DMS 273 (cell line): ENCODE results near the gene SLC45A3.

Experiments used
- DNase-seq: peaks from one replicate; lab custom pipeline; 2025; ENCODE audit not compliant: unreplicated experiment; lab: John Stamatoyannopoulos, UW

SLC45A3 gene

DNA sequence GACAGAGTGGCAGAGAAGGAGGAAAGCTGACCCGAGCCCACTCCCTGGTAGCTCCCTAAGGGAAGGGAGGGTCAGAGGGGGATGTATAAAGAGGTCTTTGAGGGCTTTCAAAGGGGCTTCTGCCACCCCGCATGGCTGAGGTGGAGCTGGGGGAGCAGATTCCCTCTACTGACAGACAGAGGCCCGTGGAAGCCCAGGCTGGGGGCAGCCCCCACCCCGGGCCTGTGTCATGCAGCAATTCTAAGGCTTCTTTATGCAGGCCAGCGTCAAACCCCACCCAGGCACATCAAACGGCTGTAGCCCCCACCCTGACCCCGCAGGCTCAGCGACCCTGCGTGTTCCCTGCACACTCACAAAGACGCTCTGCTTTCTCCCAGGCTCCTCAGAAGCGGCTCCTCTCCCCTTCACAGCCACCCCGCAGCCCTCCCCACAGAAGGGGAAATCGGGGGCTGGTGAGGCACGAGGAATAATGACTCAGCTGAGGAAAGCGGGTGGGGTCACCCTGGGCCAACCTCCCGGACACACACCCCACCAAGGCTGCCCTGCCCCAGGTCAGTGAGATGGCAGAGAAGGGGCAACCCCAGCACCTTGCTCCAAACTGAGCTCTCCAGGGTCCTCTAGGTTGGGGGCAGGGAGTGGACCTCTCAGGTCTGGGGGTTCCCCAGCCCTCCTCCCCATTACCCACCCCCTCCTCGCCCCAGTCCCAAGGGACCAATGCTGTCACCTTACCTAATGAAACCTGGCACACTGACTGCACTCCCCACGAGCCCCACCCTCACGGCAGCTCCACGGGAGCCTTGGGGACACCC, 10.8 kb downstream of the SLC45A3 start:
- DNase-seq = no peak

DNA sequence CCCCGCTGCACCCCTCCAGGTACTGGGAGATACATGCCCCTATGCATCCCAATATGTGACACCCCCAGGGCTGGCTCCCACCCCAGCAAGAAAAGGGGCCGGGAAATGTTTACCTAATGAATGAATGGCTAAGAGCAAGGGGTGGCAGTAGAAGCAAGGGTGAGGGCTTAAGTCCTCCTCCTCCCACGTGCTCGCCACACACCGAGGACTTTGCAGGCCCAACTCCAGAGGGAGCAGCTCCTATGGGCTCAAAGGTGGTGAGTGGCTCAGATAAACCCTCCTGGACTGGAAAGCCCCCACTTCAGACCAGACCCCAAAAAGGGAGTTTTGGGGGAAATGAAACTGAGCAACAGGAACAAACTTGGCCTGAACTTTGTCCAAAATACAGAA, 11.4 kb downstream of the SLC45A3 start:
- DNase-seq = no peak

DNA sequence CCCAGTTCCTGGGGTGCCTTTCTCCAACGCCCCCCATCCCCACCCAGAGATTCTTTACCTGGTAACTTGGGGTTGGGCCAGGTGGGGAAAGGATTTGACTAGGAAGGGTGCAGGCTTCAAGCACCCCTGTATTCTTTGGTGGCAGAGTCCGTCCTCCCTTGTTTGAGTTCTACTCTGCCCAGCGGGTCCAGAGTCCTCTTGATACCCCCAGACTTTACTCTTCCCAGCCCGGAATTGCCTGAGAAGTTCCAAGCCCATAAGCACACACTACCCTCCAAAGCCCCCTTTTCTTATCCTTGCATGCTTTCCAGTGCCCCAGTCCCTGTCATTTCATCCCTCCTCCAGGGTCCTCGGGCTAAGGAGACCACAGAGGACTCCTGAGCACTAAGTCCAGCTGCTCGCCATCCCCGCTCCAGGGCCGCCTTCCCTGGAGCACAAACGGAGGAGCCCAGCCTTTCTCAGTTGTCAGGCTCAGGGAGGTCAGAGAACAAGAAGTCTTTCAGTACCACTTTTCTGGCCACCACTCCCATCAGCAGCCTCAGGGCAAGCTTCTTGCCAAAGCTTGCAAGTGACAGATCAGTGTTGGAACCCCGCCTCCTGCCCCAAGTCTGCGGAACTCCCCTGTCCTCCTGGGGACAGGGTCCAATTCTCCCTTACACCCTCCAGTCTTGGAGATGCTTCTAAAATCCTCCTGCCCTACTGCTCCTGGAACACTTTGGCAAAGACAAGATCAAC, 12.2 kb downstream of the SLC45A3 start:
- DNase-seq = no peak

DNA sequence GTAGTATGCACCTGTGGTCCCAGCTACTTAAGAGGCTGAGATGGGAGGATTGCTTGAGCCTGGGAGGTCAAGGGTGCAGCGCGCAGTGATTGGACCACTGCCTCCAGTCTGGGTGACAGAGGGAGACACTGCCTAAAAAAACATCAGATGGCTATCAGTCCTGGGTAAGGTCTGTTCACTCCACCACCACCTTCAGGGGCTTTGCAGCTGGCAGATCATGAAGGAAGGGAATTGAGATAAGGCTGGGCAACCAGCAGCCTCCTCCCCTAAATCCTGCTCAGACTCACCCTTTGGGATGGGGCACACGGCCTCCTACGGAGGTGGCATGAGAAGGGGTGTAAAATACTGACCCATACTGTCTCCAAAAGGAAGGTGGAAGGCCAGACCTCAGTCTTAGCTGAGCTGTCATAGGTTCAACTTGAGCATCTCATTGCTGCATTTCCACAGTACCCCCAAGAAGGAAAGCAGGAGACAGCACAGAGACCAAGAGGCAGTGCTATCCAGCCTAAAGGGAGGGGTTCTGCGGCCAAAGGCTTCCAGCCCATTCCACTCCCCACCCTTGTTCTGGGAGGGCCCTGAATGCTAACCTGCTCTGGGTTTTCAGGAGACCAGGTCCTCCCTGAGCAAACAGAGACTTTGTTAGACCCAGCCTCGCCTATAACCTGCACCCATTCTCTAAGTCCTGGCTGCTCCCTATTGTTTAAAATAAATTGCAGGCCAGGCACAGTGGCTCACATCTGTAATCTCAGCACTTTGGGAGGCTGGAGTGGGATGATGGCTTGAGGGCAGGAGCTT, 13.7 kb downstream of the SLC45A3 start:
- DNase-seq = no peak

DNA sequence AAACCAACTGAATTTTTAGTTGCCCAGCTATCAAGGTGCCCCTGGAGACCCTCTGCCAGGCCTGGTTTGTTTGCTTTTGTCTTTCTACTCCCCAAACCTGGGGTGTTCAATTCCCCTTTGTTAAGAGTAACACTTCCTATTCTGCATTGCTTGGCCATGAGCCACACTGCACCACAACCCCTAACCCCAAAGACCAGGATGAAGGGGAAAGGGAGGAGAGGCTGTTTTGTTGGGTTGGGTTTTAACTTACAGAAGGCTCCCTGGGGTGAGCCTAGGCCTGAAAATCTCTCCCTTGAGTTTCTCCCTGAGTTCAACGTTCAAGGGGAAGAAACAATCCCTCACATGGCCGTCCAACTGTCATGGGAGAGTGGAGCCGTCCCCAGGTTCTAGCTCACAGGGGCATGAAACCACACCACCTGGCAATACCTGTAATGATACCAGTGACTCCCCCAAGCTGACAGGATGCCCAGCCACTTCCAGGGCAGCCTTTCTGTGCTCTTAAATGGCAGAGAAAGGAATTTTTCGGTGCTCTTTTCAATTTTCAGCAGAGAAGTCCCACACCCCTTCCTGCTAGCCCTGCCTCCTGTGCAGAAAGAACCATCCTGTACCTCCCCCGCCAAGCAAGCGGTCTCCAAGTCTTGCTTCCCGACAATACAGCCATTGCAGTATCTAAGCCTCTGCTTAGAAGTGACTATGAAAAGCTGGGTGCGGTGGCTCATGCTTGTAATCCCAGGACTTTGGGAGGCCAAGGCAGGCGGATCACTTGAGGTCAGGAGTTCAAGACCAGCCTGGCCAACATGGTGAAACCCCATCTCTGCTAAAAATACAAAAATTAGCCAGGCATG, 14.9 kb downstream of the SLC45A3 start:
- DNase-seq = no peak

DNA sequence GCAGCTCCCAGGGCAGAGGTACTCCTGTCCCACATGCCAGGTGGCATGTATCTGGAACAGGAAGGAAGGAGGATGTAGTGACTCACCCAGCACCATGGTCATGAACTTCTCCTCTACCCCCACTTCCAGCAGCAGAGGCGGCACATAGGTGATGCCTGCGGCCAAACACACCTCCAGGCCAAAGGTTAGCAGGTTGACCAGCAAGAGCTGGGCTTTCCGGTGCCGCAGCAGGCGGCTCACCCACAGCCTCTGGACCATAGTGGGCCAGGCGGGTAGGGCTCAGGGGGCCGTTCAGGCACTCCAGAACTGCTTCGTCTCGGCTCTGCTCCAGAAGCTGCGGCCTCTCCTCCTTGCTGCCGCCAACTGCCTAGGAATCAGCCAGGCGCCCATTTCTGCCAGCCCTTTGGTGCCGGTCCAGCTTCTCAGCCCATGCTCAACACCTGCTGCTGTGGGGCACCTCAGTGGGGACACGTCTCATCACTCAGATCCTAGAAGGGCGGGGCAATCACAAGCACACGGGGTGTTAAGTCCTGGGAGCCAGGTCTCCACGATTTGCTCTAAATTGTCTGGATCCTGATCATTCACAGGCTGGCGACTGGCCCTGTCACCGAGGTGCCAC, 15.8 kb downstream of the SLC45A3 start:
- peak; percentile 40 for DNase-seq

DNA sequence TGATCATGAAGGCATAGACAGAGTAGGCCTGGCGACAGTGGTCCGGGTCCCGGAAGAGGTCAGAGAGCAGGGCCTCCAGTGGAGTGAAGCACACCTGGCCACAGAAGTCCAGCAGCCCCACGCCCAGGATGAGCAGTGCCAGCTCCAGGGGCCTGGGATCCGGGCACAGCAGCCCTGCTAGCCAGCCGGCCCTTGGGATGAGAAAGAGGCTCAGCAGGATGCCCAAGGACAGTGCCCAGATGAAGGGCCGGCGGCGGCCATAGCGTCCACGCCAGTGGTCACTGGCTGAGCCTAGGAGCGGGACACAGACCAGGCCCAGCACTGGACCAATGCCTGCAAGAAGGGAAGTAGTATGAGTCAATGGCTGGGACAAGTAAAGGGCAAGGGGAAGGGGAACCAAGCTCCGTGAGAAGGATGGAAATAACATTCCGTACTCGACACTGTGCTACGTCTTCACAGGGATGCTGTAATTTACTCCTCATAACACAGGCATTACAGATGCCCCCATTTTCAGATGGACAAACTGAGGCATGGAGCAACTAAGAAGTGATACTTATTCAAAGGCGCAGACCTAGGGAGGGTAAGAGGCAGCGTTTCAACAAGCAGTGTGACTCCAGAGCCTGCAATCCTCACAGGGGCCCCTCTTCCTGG, 16.9 kb downstream of the SLC45A3 start:
- no peak for DNase-seq

DNA sequence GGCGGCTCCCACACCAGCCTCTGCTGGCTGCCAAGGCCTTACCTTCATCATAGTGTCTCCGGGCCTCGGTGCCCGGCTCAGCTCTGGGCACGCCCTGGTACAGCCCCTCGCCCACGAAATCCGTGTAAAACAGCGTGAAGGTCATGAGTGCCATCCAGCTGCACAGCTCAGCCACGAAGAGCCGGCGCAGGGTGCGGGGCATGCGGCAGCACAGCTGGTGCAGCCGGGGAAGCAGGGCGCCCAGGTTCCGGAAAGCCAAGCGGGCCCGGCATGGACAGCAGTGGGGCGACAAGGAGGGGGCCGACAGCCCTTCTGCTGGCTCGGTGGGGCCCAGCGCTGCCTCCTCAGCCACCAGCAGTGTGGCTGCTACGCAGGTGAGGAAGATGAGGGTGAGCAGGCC, 17.5 kb downstream of the SLC45A3 start:
- DNase-seq = no peak

DNA sequence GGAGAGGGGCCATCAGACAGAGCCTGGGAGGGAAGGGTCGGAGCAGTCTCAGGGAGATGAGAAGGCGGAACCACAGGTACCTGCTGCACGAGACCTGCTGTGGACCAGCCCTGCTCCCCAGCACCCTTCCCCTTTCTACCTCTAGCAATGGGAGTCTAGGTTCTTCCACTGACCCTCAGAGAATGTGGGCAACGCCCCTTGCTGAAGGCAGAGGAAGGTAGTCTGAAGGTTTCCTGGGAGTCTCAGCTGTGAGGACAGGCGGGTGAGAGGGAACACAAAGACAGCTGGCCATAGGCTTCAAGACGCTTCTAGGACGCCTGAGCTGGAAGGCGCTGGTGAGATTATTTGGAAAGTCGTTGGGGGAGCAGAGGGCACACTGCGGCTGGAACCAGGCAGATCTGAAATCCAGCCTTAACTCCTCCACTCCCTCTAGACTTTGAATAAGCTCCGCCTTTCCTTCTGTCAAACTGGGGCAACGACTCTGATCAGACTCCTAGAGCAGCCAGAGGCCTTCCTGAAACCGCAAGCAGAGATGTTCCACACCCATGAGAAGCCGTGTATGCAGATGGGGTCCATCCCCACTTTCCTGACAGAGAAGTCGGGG, 18.1 kb downstream of the SLC45A3 start:
- peak; percentile 80 for DNase-seq

DNA sequence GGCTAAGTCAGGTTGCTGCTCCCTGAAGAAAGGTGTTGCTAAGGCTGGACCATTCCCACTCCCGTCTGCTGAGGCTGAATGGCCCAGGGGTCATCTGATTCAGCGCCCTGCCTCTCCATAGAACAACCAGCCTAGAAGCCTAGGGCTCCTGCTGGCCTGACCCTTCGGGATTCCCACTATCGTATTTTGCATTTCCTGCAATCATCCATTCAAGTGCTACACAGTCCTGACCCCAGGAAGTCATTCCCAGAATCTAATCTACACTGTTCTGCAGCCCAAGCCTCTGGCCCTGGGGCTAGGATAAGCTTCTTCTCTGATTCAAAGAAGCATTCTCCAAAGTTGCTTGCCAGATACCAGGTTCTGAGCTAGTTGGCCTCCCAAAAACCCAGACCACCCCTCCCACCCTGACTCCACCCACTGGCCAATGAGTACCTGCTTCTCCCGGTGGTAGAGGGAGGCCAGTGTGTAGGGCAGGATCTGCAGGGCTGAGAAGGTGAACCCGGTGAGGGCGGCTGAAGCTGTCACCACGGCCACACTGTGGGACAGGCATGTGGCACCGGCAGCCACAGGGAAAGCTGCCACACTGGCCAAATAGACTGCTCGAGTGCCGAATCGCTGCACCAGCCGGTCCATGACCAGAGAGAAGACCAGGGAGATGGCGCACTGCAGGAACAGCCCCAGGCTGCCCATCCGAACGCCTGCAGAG, 18.7 kb downstream of the SLC45A3 start:
- no peak for DNase-seq

DNA sequence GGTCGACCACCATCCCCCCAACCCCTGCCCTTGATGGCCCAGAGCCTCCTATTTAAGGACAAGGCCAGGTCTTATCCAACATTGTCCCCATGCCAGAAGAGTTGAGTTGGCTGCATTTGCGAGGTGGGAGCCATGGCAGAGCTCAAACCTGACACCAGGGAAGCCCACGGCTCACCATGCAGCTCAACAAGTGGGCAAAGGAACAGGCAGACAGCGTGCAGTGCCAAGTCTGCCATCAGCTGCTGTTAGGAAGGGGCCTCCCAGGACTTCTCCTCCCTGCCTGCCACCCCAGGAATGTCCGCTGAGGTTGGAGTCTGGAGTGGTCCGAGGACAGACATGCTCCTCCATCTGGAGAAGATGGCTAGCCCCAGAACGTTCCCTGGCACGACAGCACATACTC, 19.9 kb downstream of the SLC45A3 start:
- no peak for DNase-seq

DNA sequence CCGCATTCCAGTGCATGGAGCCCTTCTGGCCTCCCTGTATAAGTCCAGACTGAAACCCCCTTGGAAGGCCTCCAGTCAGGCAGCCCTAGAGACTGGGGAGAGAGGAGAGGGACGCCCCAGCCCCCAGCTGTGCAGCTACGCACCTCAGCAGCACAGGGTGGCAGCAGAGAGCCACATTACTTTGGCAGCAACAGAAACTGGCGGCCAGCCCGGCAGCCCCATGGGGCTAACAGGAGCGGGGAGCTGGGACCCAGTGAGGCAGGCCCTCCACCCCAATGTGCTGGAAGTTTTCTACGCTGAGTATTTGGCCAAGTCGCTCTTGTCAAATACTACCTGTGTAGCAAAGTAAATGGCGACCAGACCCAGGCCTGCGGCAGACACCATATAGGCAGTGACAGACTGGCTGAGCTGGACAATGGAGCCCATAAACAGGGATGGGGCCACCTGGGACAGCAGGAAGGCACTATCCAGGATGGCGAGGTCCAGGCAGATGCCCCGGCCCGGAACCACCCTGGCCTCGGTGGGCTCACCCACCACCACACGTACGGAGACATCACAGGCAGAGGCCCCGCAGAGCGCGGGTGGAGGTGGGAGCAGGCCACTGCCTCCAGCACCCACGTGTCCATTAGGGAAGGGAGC, 21.2 kb downstream of the SLC45A3 start:
- DNase-seq = peak; percentile 92

DNA sequence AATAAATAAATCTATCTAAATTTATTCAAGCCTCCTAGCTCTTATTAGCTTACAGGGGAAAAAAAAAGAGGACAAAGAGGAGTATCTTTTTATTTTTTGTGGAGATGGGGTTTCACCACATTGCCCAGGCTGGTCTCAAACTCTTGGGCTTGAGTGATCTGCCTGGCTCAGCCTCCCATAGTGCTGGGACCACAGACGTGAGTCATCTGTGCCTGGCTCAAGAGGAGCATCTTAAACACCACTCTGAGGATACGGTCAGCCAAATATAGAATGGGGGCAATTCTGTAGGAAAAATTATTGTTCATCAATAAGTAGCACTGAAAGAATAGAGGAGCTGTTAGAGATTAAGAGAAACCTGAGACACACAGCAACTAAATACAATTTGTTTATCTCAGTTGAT, 24.1 kb downstream of the SLC45A3 start:
- DNase-seq = no peak

DNA sequence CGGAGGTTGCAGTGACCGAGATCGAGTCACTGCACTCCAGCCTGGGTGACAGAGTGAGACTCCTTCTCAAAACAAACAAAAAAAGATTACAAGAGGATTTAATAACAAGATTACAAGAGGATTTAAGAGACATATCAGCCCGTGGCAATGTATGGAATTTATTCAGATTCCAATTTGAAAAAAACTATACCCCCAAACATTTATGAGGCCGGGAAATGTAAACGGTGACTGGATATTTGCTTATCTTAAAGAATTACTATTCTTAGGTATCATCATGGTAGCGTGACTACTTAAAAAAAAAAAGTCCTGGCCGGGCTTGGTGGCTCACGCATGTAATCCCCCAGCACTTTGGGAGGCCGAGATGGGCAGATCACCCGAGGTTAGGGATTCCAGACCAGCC, 27.3 kb downstream of the SLC45A3 start:
- no peak for DNase-seq

DNA sequence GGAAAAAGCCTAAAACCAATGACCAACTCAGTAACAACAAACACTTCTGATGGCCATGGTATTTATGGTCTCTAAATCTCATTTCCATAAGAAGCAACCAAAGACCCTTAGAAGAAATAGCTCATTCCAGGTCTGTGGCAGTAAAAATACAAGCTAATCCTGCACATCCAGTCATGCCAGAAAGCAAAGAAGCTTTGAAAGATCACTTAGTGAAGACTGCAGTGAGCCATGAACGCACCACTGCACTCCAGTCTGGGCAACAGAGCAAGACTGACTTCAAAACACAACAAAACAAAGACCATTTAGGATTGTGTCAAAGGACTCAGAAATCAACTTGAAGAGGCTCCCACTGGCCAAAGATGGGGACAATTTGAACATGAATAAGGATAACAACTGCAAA, 30.1 kb downstream of the SLC45A3 start:
- no peak for DNase-seq

DNA sequence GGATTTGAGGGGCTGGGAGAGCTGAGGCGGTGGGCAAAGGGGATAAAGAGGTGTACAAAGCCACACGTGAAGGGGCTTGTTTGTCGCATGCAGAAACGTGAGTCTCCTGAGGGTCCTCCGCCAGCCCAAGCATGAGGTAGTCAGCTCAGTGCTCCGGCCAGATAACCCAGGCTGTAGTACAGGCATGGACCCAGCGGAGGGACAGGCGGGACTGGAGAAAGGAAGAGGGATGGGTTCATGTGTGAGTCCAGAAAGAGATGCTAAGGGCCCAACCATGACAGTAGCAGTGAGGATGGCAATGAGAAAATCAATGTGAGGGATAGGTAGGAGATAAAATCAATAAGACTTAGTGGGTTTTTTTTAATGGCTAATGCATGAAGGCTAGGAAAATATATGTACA, 34.8 kb downstream of the SLC45A3 start:
- DNase-seq = no peak

DNA sequence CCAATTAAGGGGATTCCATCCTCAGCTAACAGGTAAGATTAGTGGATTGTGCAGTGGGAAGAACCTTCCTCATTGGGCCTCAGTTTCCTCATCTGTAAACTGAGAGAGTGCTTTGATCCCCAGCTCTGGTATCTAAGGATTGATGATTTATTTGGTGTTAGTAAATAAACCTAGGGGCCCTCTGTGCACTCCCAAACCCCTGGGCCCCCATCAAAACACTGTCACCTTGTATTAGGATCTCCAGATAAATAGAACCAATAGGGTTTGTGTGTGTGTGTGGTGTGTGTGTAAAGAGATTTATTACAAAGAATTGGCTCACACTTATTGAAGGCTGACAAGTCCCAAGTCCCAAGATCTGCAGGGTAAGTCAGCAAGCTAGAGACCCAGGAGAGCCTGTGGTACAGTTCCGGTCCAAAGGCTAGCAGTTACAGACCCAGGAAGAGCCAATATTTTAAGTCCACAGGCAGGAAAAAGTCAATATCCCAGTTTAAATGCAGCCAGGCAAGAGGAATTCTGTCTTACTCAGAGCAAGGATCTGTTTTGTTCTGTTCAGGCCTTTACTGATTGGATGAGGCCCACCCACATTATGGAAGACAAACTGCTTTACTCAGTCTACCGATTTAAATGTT, 37.5 kb downstream of the SLC45A3 start:
- DNase-seq = no peak

DNA sequence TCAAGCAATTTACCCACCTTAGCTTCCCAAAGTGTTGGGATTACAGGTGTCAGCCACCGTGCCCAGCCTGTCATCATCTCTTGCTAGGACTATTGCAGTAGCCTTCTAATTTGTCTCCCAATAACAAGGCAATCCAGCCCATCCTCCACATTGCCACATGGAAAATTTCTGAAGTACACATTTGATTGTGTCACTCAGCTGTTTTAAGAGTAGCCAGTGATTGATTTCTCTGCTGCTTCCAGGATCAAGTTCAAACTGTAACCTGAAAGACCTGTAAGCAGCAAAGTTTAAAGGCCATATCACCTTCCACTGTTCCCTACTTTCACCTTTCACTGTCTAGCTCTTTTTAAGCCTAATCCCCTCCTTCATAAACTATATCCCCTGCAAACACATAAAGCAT, 40.7 kb downstream of the SLC45A3 start:
- no peak for DNase-seq
